CD4-positive, alpha-beta T cell treated with Interleukin-4 for 1 hour (primary cell): Measurements from ENCODE around the gene MDFIC2.
"Not testable (repeated sequence)": the region's sequence is repeated elsewhere in the genome, so short reads cannot be mapped to it uniquely, and the experiment has no call there.

Experiments used
- DNase-seq, 2 donors: peaks; one replicate each; pipeline ENCODE4 v3.0.0-alpha.2; 2020 to 2022

MDFIC2 gene

DNA sequence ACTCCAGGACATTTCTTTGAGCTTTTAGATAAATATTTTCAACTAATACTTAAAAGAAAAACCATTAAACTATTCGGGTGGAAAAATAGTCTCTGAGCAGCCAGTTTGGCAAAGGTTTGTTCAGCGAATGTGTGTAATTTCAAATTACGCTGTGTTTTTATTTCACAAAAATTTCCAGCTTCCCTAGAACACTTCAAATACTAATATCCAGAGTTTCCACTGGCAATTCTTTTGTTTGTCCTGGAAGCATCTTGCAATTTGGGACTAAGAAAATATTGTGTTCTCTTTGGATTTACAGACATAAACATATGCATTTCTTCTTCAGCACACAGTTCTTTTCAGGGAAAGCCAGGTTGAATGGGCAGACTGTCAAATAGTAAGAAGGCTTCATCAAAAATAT lies 61.9 kb downstream of the MDFIC2 start:
- DNase-seq, result no peak

DNA sequence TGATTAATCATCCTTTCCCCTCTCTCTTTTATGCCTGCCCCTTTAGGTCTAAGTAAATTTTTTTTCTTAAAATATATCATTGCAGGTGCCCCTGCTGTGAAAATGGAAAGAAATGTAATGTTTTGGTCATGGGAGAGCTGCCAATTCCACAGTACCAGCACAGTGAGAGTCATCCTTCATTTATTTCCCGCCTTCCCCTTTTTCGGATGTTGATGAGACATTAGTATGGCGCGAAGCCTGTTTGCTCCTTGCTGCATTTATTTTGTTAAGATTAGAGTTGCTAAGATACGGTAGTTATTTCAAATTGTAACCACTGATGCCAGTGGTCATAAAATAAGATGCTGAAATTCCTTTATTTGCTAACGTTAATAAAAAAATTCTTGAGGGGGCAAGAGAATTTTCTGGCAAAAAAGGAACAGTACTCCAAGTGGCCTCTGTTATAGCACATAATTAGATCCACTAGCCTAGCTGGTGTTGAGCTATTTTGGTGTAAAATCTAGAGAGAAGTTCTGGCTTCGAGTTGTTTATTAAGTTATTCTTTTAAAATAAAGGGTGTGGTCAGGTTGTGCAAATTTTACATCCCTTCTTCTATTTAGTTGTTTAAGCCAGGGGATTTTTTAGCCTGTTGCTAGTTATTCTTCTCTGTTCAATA lies 62.8 kb downstream of the MDFIC2 start:
- no peak for DNase-seq

DNA sequence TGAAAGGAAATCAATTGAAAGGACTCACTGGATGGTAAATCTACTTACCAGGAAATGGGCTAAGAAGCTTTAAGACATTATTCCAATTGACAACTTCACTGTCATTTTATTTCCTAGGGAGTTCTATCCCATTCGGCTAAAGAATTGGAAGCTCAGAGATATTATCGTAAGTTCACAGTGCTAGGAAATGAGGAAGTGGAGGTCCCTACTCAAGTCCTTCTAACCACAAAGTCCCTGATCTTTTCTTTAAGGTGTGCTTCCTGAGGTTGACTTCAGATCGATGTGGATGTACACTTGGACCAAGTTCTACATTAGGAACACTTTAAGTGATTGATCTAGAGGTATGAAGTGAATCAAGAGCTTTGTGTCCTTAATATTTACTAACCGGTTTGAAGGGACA lies 63.6 kb downstream of the MDFIC2 start:
- DNase-seq, result no peak

DNA sequence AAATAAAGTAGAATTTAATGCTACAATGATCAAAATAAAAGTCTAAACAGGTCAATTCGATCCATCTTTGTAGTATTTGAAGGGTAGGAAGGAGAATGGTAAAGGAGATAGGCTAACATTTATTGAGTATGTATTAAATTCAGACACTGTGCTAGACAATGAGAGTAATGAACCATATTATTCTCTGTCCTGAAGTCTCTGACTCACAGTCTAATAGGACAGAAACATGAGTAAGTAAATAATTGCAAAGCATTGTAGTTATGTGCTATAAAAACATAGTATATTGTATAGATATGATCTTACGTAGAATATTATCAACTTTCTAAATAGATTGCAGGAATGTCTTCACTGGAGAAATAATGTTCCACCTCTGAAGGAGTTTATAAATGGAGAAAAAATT lies 64.5 kb downstream of the MDFIC2 start:
- no peak for DNase-seq

DNA sequence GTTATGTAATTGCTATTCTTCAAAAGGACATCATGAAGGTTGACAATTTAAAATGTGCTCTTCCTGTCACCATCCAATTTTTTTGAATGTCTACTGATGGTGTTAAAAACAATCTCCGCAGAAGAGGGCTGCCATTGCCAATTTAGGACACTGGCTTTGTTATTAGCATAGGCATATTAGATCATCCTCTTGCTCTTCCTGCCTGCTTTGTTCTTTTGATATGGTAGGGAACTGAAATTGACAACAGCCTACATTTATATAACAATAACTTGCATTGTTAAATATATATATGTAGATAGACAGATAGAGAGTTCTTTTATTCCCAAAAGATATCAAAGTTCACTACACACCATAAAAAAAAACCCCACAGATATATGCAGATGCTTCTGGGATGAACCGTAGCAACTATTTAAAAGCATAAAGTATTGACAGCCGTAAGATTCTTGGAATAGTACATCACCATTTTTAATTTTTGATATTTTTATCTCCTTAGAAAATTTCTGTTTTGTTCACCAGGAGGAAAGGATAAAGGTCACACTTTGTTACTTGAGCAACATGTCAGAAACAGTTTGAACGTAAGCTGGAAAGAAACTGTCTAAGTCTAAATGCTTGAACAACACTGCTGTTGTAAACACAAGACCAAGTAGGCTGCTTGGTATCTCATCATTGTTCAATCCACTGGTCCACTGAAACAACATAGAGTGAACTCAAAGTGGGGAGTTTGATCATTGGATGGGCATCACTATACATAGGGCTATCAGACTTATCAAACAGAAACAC lies 66.5 kb downstream of the MDFIC2 start:
- no peak for DNase-seq

DNA sequence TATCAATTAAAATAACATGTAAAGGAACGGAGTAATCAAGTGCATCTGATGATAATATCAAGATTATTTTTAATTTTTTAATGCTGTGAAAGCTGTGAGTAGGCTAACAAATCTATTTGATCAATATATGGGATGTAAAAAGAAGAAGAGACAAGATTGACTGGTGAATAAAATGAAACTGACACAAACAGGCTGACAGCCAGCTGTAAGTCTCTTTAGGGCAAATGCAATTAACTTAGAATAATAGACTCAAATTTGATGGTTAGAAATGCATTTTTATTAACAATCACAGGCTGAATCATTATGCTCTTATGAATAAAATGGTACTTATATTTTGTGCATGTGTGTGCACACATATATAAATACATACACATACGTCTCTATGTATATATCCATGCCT lies 68.0 kb downstream of the MDFIC2 start:
- no peak for DNase-seq

DNA sequence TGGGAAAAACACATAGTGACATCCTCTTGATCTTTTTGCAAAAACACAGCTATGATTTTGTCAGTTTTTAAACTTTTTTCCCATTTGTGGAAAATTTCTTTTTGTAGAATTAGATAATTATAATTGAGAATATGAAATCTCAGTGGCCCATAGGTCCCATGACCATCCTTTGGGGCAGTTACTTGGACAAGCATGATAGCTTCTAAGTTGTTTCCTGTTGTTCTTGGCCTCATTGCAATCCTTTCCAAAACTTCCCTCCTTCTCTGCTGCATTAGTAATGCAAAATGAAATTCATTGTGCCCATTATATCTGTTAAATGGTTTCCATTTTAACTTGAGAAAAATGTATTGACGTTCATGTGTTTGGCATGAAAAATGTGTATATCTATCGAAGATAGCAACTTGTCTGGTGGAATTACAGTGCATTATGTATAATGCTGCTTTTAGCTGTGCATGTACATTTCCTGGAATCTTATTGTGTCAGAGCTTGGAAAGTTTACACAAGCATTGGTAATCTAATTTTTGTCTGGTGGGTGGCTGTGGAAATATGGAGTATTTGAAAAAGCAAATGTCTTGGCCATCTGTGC lies 70.0 kb downstream of the MDFIC2 start:
- DNase-seq, result no peak

DNA sequence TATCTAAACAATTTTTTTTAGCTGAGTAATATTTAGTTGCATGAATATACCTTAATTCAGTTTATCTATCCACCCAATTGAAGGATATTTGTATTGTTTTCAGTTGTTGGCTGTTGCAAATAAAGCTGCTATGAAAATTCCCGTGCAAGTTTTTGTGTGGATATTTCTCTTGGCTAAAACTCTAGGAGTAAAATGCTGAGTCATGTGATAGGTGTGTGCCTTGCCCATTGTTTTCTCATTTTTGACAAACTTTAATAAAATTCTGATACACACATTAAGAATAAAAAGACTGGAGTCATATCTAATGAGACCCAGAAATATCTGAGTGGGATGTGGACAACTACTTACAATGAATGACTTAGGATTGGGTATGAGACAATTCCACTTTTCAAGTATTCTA lies 78.6 kb downstream of the MDFIC2 start:
- DNase-seq, result no peak

DNA sequence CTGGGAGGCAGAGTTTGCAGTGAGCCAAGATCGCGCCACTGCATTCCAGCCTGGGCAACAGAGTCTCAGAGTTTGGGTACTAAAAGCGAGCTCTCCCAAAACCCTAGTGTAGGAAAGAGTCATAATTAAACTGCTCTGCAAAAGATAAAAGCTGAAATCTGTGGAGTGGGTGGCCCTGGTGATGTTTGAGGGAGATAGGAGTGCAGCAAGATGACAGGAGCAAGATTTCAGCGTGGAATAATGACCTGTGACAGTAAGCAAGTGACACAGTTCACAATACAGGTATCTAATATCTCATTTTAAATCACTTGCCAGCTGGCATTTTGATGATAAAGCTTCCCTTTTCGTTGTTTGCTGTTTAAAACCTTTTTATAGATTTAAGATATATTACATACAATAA lies 79.3 kb downstream of the MDFIC2 start:
- no peak for DNase-seq

DNA sequence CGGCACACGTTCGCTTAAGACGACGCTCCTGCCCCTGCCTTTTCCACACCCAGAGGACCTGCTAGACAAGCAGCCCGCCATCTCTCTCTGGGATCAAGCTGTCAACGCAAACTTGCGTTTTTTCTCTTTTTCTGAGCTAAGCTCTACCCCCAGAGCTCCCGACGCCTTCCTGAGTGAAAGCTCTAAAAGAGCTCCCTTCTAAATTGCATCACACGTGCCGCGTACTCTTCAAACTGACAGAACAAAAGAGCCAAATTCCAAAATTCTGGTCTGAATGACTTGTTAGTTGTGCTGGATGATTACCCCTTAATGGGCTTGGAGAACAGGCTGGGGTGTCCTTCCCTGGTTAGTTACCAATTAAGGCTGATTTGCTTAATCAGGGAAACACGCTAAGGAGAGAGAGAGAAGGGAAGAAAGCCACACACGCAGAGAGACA lies 81.2 kb downstream of the MDFIC2 start:
- no peak for DNase-seq

DNA sequence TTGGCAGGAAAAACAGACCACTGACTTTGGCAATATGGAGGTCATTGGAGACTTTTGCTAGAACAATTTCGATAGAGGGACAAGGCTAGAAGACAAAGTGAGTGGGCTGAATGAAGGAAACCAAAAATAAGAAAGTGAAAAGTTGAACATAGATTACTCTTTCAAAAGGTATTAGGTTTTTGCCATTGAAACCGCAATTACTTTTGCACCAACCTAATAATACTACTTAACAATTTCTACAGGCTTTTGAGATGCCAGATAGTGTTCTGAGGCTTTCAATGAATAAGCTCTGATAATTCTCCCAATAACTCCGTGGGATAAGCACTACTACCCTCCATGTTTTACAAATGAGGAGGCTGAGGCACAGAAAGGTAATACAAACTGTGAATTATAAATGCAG lies 85.0 kb downstream of the MDFIC2 start:
- DNase-seq, result no peak

DNA sequence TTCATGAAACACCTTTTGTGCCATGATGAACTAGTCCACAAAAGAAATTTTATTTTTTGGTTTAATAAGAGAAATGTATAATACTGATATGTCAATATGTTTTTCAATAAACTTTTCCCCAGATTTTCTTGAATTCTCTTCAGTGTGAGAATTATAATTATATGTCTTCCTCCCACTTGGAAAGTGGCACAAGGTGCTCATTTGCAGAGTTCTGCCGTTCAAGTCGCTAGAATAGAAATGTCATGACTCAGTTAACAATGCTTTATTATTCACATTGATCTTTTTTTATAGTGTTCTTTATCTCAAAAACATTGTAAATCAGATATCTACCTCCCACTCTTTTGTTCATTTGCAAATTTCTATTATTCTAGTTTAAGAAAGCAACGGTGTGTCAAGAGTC lies 87.3 kb downstream of the MDFIC2 start:
- DNase-seq, result no peak

DNA sequence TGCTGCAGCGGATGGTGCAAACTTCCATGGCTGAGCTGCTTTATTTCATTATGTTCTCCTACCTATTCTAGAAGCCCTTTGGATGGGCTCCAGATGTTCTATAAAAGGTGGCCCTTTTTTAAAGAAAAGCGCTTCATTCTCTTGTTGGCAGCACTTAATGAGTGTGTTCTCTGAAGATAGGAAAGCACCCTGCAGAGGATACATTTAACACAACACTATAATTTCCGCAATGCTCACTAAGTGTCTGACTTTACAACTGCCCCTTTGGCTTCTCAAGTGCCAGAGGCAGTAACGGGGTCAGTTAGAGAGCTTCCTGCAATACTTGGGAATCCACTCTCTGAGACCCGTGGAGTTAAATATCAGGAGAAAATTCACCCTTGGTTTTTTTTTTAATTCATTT lies 88.1 kb downstream of the MDFIC2 start:
- DNase-seq, result no peak

DNA sequence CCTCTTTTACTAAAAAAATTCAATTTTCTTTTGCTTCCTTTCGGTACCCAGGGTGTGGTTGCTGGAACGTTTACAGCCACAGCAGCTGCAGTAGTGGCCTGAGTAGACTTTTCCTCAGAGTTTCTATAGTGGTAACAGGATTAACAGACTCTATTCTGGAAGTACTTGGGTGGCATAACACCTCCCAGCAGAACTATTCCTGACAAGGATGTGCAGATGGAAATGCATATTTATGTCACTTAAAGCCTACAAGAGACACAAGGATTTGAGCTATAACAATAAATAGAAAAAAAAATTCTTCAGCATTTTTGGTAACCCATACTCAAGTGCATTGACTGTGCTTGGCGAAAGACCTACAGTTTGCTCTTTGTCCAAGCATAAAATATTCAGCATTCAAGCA lies 94.0 kb downstream of the MDFIC2 start:
- no peak for DNase-seq

DNA sequence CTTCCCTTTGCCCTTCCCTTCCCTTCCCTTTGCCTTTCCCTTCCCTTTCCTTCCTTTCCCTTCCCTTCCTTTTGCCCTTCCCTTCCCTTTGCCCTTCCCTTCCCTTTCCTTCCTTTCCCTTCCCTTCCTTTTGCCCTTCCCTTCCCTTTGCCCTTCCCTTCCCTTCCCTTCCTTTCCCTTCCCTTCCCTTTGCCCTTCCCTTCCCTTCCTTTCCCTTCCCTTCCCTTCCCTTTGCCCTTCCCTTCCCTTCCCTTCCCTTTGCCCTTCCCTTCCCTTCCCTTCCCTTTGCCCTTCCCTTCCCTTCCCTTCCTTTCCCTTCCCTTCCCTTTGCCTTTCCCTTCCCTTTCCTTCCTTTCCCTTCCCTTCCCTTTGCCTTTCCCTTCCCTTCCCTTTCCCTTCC lies 101.2 kb downstream of the MDFIC2 start:
- DNase-seq, result not testable (repeated sequence)

DNA sequence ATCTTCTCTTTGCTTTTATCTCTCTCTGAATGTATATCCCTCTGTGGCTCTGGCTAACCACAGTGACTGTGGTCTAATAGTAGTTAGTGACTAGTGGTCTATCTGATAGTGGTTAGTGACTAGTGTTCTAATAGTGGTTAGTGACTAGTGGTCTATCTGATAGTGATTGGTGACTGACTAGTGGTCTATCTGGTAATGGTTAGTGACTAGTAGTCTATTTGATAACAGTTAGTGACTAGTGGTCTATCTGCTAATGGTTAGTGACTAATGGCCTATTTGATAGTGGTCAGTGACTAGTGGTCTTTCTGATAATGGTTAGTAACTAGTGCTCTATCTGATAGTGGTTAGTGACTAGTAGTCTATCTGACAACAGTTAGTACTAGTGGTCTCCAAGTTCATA lies 110.5 kb downstream of the MDFIC2 start:
- DNase-seq, result no peak

DNA sequence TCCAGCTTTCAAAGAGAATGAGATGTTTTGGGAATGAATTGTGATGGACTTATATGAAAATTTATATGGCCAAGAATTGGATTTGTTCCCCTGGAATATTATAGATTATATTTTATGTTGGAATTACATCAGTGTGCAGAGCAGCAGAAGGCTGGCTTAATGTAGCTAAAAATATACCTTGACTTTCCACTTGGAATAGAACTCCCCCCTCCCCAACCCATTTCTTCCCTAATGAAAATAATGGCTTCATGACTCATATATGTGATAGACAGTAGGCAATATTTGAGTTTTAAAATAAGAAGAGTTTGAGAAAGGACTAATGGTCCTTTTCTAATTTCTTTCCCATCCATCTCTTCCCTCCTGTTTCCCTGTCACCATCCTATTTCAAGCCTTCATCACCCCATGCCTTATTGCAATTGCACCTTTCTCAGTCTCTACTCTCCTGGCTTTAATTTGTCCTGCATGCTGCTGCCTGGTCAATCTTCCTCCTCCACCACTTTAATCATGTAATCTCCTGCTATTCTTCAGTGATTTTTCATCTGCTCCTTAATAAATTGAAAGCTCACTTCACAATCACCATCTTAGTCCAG lies 122.5 kb downstream of the MDFIC2 start:
- DNase-seq, result no peak

DNA sequence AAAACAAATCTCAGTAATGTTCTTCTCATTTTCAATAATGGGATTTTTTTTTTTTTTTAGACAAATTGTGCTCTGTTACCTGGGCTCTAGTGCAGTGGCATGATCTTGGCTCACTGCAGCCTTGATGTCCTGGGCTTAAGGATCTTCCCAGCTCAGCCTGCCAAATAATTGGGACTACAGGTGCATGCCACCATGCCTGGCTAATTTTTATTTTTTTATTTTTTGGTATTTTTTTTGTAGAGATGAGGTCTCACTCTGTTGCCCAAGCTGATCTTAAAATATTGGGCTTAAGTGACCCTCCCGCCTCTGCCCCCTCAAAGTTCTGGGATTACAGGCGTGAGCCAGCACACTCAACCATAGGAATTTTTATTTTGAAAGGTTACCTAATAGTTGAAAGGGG lies 126.2 kb downstream of the MDFIC2 start:
- DNase-seq, result no peak

DNA sequence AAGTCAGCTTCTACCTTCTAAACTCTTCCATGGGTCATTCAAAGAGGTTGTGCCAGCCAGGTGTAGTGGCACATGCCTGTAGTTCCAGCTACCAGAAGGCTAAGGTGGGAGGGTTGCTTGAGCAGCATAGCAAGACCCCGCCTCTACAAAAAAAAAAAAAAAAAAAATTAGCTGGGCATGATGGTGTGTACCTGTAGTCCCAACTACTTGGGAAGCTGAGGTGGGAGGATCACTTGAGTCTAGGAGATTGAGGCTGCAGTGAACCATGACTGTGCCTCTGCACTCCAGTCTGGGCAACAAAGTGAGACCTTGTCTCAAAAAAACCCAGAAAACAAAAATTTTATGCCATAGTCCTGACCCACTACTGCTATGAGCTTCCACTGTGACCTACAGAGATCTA lies 126.8 kb downstream of the MDFIC2 start:
- no peak for DNase-seq

DNA sequence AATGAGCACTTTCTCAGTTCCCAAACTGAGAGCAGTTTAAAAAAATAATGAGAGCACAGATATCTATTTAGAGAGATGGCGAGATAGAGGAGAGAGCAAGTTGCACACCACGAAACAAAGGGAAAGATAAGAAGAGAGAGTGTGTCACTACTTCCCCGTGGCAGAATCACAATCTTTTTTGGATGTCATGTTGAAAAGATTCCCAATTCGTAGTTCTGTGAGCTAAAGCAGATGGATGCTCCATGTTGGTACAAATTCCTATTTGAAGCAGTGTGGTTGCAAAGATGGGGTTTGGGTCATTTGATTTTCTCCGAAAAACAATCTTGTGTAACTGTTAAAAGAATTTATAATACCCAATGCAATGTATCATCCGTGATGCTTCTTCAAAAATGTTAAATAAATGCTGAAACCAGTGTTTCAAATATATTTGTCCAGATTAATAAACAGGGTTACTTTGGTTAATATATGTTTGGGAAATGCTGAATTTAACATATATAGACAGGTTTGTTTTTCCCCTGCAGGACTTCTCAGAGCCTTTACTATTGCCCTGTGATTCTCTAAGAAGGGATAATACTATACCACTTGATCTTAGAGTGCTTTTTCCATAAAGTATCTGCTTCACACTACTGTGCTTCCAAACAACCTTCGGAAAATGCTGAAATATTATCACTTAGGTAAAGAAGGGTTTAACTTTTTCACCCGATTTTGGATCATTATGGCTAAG lies 128.5 kb downstream of the MDFIC2 start:
- DNase-seq, result no peak

DNA sequence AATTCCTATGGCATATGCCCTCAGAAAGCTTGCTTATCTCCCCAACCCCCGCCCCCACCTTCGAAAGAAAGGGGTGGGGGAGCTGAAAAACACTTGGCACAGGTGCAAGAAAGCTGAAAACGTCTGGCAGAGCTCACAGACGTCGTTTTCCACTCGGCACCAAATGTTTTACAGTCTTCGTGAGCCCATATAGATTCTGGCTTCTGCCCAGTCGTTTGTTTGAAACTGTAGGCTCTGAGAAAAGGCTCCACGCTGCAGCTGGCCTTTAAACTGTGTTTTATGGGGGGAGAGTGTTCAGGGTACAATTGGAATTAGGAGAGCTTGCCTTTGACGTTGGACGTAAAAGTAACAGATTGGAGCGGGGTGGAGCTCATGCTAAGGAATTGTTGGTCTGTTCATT lies 130.3 kb downstream of the MDFIC2 start:
- DNase-seq, result no peak

DNA sequence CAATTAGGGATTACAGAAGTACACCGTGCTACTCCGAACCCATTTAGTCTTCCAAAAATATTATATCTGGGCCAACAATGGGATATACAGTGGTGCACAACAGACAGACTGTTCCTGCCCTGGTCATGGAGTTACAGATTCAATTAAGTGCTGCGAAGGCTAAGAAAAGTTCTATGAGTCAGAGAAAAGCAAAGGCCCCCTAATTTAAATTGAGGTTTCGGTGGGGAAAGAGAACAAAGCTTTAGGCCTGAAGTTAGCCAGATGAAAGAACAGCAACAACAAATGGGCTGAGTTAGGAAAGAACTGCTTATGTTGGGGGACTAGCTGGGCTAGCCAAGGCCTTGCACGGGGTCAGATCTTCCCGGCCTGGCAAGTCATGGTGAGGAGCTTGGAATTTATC lies 131.8 kb downstream of the MDFIC2 start:
- no peak for DNase-seq

DNA sequence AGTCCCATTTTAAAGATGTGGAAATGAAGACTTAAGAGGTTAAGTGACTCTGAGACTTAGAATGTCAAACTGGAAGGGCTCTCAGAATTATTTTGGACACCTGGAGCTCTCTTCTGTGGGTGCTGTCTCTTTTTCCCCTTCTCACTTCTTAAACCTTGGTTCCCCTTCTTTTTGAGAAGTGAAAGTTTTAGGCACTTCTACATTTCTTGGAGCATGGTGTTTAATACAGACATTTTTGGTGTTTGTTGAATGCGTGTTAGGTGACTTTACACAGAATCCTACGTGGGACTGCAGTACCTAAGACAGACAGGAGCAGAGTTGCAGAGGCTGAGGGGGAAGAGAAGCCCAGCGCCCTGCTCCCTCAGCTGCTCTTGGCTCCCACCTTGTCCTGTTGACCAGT lies 133.3 kb downstream of the MDFIC2 start:
- no peak for DNase-seq
